NT2/D1 (cell line): Measurements from ENCODE around the gene BHLHA15.

ENCODE experiments used
- DNase-seq: peaks from one replicate; pipeline ENCODE4 v3.0.0-alpha.2; 2011; ENCODE audit warnings: low read depth, low spot score
- H3K27me3 ChIP-seq: 2 replicates; pipeline ENCODE4 v1.6.0; 2011; ENCODE audit warnings: mild to moderate bottlenecking; ENCODE audit not compliant: insufficient read length, insufficient read depth
- H3K36me3 ChIP-seq: 2 replicates; pipeline ENCODE4 v1.6.1; 2011; ENCODE audit warnings: mild to moderate bottlenecking, low read length, mixed read lengths; ENCODE audit not compliant: insufficient read depth, insufficient read length
- H3K4me1 ChIP-seq: 2 replicates; pipeline ENCODE4 v1.5.1; 2011; ENCODE audit not compliant: insufficient read depth, insufficient read length
- H3K4me3 ChIP-seq: 2 replicates; pipeline ENCODE4 v1.5.1; 2011; ENCODE audit warnings: low read depth; ENCODE audit not compliant: insufficient read length
- H3K9ac ChIP-seq: 2 replicates; pipeline ENCODE4 v1.6.0; 2011; ENCODE audit warnings: low read depth; ENCODE audit not compliant: insufficient read length
- H3K9me3 ChIP-seq: 2 replicates; pipeline ENCODE4 v1.5.1; 2011; ENCODE audit warnings: mild to moderate bottlenecking, low read length; ENCODE audit not compliant: insufficient read depth
- SUZ12 ChIP-seq: IDR thresholded peaks from 2 replicates; pipeline ENCODE4 v1.6.1; 2011; ENCODE audit not compliant: insufficient read length, insufficient read depth; ENCODE audit errors: extremely low read depth
- YY1 ChIP-seq: IDR thresholded peaks from 2 replicates; pipeline ENCODE4 v1.6.1; 2011; ENCODE audit not compliant: insufficient read length, insufficient read depth
- ZNF274 ChIP-seq: IDR thresholded peaks from 2 replicates; pipeline ENCODE4 v1.6.1; 2011; ENCODE audit warnings: mild to moderate bottlenecking, low read depth, low read length

Gene BHLHA15

GRCh38 chr7:98212532-98213041 is 1.3 kb downstream of the BHLHA15 start:
- no peak overlapping the region for H3K9ac ChIP-seq
- H3K27me3 ChIP-seq: no peaks in the 10 kb centered on the region
- H3K4me1 ChIP-seq: peaks cover 3% of the 10 kb centered on the region
- no peak overlapping the region for H3K4me3 ChIP-seq
- DNase-seq: no peak
- no peaks in the 10 kb centered on the region for H3K36me3 ChIP-seq
- TF ChIP-seq ZNF274: no peak
- no peak for TF ChIP-seq YY1
- no peak for TF ChIP-seq SUZ12
- no peaks in the 10 kb centered on the region for H3K9me3 ChIP-seq

GRCh38 chr7:98213296-98213887 is 2.2 kb downstream of the BHLHA15 start:
- Histone ChIP-seq H3K27me3 (no peaks in the 10 kb centered on the region), H3K9me3 (no peaks in the 10 kb centered on the region), H3K36me3 (no peaks in the 10 kb centered on the region), H3K9ac (no peak overlapping the region), H3K4me3 (no peak overlapping the region), H3K4me1 (peaks cover 3% of the 10 kb centered on the region)
- no peak for TF ChIP-seq ZNF274
- TF ChIP-seq SUZ12: no peak
- no peak for TF ChIP-seq YY1
- DNase-seq: no peak

- no peak for TF ChIP-seq SUZ12
- TF ChIP-seq ZNF274: no peak
- TF ChIP-seq YY1: no peak
- Histone ChIP-seq H3K36me3 (no peaks in the 10 kb centered on the region), H3K9me3 (no peaks in the 10 kb centered on the region), H3K4me3 (no peak overlapping the region), H3K27me3 (no peaks in the 10 kb centered on the region), H3K4me1 (peaks cover 3% of the 10 kb centered on the region), H3K9ac (no peak overlapping the region)
- no peak for DNase-seq
Observed at GRCh38 chr7:98213888-98214810, 2.9 kb downstream of the BHLHA15 start.

- no peaks in the 10 kb centered on the region for H3K36me3 ChIP-seq
- no peak for DNase-seq
- no peak for TF ChIP-seq YY1
- TF ChIP-seq SUZ12: no peak
- TF ChIP-seq ZNF274: no peak
Observed at GRCh38 chr7:98214811-98215321, 3.6 kb downstream of the BHLHA15 start.

GRCh38 chr7:98215561-98216495 is 4.6 kb downstream of the BHLHA15 start:
- Histone ChIP-seq H3K9me3 (no peaks in the 10 kb centered on the region), H3K27me3 (no peaks in the 10 kb centered on the region), H3K4me3 (no peak overlapping the region), H3K4me1 (peaks cover 3% of the 10 kb centered on the region), H3K9ac (no peak overlapping the region), H3K36me3 (no peaks in the 10 kb centered on the region)
- no peak for DNase-seq
- TF ChIP-seq YY1: no peak

More at GRCh38 chr7:98214811-98215321, 3.6 kb downstream of the BHLHA15 start:
- no peak overlapping the region for H3K9ac ChIP-seq
- no peaks in the 10 kb centered on the region for H3K9me3 ChIP-seq
- H3K4me1 ChIP-seq: peaks cover 3% of the 10 kb centered on the region
- H3K4me3 ChIP-seq: no peak overlapping the region
- H3K27me3 ChIP-seq: no peaks in the 10 kb centered on the region

GRCh38 chr7:98216941-98217622 is 5.8 kb downstream of the BHLHA15 start:
- Histone ChIP-seq H3K9ac (no peak overlapping the region), H3K36me3 (no peaks in the 10 kb centered on the region), H3K4me1 (peaks cover 3% of the 10 kb centered on the region), H3K9me3 (no peaks in the 10 kb centered on the region), H3K27me3 (no peaks in the 10 kb centered on the region), H3K4me3 (no peak overlapping the region)
- no peak for DNase-seq
- no peak for TF ChIP-seq YY1
- no peak for TF ChIP-seq ZNF274
- TF ChIP-seq SUZ12: no peak
